A673 (cell line): ENCODE data around the gene SIT1. TPM values are rescaled to one million over a fixed set of nuclear protein-coding genes. Genes with fewer than 3 reads are reported as not detected.

Experiments used
- BruUV-seq: library from RNA; stranded (reverse); fragments of 400-500 nt; replicated peaks from 2 replicates; lab custom pipeline; 2021; lab: Mats Ljungman, UMichigan
- CTCF ChIA-PET: fragments of 300-600 bp; sonication (Branson Sonifier 250); formaldehyde crosslinking; loops from one replicate; lab custom pipeline; 2022; ENCODE audit warnings: antibody characterized with exemption; lab: Charles Lee
- POLR2A ChIA-PET: fragments of 300-600 bp; sonication (Branson Sonifier 250); formaldehyde crosslinking; loops from one replicate; lab custom pipeline; 2022; ENCODE audit warnings: antibody characterized with exemption; ENCODE audit not compliant: low non-redundant PET; lab: Charles Lee
- DNase-seq: peaks from one replicate; pipeline ENCODE4 v3.0.0-alpha.2; 2015; ENCODE audit warnings: low spot score
- H3K27ac ChIP-seq: fragments of 200-600 bp; sonication (generic); 2 replicates; pipeline ENCODE4 v1.5.1; 2016; ENCODE audit warnings: mixed run types, low read depth, mild to moderate bottlenecking, mixed read lengths, antibody characterized with exemption, low read length; ENCODE audit not compliant: poor library complexity, severe bottlenecking
- H3K27me3 ChIP-seq: fragments of 200-600 bp; sonication (generic); replicated peaks from 2 replicates; pipeline ENCODE4 v1.6.1; 2017; ENCODE audit warnings: mixed run types, low read depth, mild to moderate bottlenecking, mixed read lengths, antibody characterized with exemption, low read length; ENCODE audit not compliant: insufficient read depth, poor library complexity
- H3K36me3 ChIP-seq: fragments of 200-600 bp; sonication (generic); 2 replicates; pipeline ENCODE4 v1.6.1; 2016; ENCODE audit warnings: mixed run types, mild to moderate bottlenecking, mixed read lengths, antibody characterized with exemption, low read length; ENCODE audit not compliant: insufficient read depth, poor library complexity, severe bottlenecking
- H3K4me1 ChIP-seq: fragments of 200-600 bp; sonication (generic); 2 replicates; pipeline ENCODE4 v1.6.1; 2017; ENCODE audit warnings: mixed run types, mild to moderate bottlenecking, mixed read lengths, antibody characterized with exemption, low read length; ENCODE audit not compliant: insufficient read depth, poor library complexity, severe bottlenecking
- H3K4me3 ChIP-seq: fragments of 200-600 bp; sonication (generic); 2 replicates; pipeline ENCODE4 v1.5.1; 2016; ENCODE audit warnings: low read depth, mixed run types, mild to moderate bottlenecking, mixed read lengths, low read length; ENCODE audit not compliant: poor library complexity, severe bottlenecking
- H3K9me3 ChIP-seq: fragments of 200-600 bp; sonication (generic); 2 replicates; pipeline ENCODE4 v1.6.1; 2016; ENCODE audit warnings: mixed run types, low read depth, mild to moderate bottlenecking, mixed read lengths, antibody characterized with exemption, low read length; ENCODE audit not compliant: poor library complexity, severe bottlenecking
- CTCF ChIP-seq: fragments of 300-800, 200-600 bp; sonication (generic); conservative IDR thresholded peaks from 2 replicates; pipeline ENCODE4 v1.5.1; 2017; ENCODE audit warnings: low read depth, mild to moderate bottlenecking, antibody characterized with exemption, low read length, moderate library complexity, mixed read lengths
- EZH2 ChIP-seq: fragments of 200-600 bp; sonication (generic); IDR thresholded peaks from 2 replicates; pipeline ENCODE4 v1.6.1; 2017; ENCODE audit warnings: borderline replicate concordance, low read depth, mild to moderate bottlenecking, mixed read lengths, antibody characterized with exemption, low read length; ENCODE audit not compliant: poor library complexity, severe bottlenecking
- intact Hi-C: fragments of 100-400 bp; cut with micrococcal nuclease; formaldehyde crosslinking; loops from one replicate; pipeline ENCODE4 v1.10.0; 2022; ENCODE audit not compliant: unreplicated experiment
- total RNA-seq: library from RNA; stranded (reverse); gene quantifications from 2 replicates; pipeline ENCODE4 v1.2.3, GENCODE V29; 2021

Gene SIT1
- total RNA-seq, 1 experiment from 2014 or later: not detected

GRCh38 chr9:35675732-35676392, 25.1 kb upstream of the SIT1 start:
- H3K27ac ChIP-seq: peak overlapping the region; percentile 19
- POLR2A ChIA-PET: interaction anchor here (0.6 kb wide), 2 partner anchors 14 to 80 kb away, joined by 3 to 4 read pairs; no protein-coding TSS in a partner anchor
- no peaks in the 10 kb centered on the region for H3K27me3 ChIP-seq
- no peaks in the 10 kb centered on the region for H3K4me1 ChIP-seq
- intact Hi-C loops: no loop called here
- no peaks in the 10 kb centered on the region for H3K9me3 ChIP-seq
- no TSS peak for BruUV-seq
- DNase-seq: peak; percentile 38
- TF ChIP-seq CTCF (no peak), EZH2 (no peak)
- CTCF ChIA-PET: interaction anchor here (0.7 kb wide), 1 partner anchor 65 kb away, joined by 3 read pairs; no protein-coding TSS in a partner anchor
- H3K4me3 ChIP-seq: peak overlapping the region; percentile 44
- no peaks in the 10 kb centered on the region for H3K36me3 ChIP-seq

- H3K36me3 ChIP-seq: no peaks in the 10 kb centered on the region
- TF ChIP-seq EZH2: no peak
- TF ChIP-seq CTCF: no peak
- ChIA-PET CTCF (no interaction called here), POLR2A (interaction anchor here (0.5 to 0.7 kb wide), 4 partner anchors 15 to 1508 kb away, joined by 3 to 9 read pairs (median 4); no protein-coding TSS in a partner anchor)
- no peaks in the 10 kb centered on the region for H3K9me3 ChIP-seq
- BruUV-seq: no TSS peak
- H3K4me3 ChIP-seq: peak overlapping the region; percentile 44
- no peaks in the 10 kb centered on the region for H3K27me3 ChIP-seq
- no peaks in the 10 kb centered on the region for H3K4me1 ChIP-seq
- peak overlapping the region; percentile 19 for H3K27ac ChIP-seq
- DNase-seq: no peak
- intact Hi-C loops: no loop called here
These were observed 24.5 kb upstream of the SIT1 start for GRCh38 chr9:35675204-35675603.

- Histone ChIP-seq H3K27me3 (no peaks in the 10 kb centered on the region), H3K4me1 (no peaks in the 10 kb centered on the region), H3K36me3 (no peaks in the 10 kb centered on the region), H3K27ac (no peak overlapping the region), H3K9me3 (no peaks in the 10 kb centered on the region), H3K4me3 (no peak overlapping the region)
- no TSS peak for BruUV-seq
- intact Hi-C loops: no loop called here
- CTCF ChIA-PET: no interaction called here
- TF ChIP-seq EZH2 (no peak), CTCF (no peak)
- POLR2A ChIA-PET: no interaction called here
- DNase-seq: no peak
These were observed 23.3 kb upstream of the SIT1 start for GRCh38 chr9:35674025-35674361.
